GM10266 (cell line): ENCODE measurements around the gene PCP4L1.
"Not testable (repeated sequence)": the region's sequence is repeated elsewhere in the genome, so short reads cannot be mapped to it uniquely, and the experiment has no call there.

ENCODE experiments used
- DNase-seq: peaks from one replicate; pipeline ENCODE4 v3.0.0; 2012; ENCODE audit errors: extremely low spot score
- CTCF ChIP-seq: IDR thresholded peaks from 2 replicates; pipeline ENCODE4 v1.5.1; 2012; ENCODE audit warnings: mild to moderate bottlenecking, low read depth; ENCODE audit not compliant: control insufficient read depth, insufficient read depth; ENCODE audit errors: missing control alignments

PCP4L1 gene

GRCh38 chr1:161218301-161219077 is 40.1 kb upstream of the PCP4L1 start:
- no peak for DNase-seq
- TF ChIP-seq CTCF: no peak

GRCh38 chr1:161219078-161219892 is 39.3 kb upstream of the PCP4L1 start:
- no peak for TF ChIP-seq CTCF
- no peak for DNase-seq

- TF ChIP-seq CTCF: no peak
- DNase-seq: no peak
These were observed 38.5 kb upstream of the PCP4L1 start for GRCh38 chr1:161220002-161220401.

GRCh38 chr1:161222175-161223019 is 36.1 kb upstream of the PCP4L1 start:
- no peak for DNase-seq
- TF ChIP-seq CTCF: no peak

GRCh38 chr1:161223805-161224694 is 34.5 kb upstream of the PCP4L1 start:
- TF ChIP-seq CTCF: no peak

GRCh38 chr1:161224695-161225087 is 33.9 kb upstream of the PCP4L1 start:
- DNase-seq: not testable (repeated sequence)

More at GRCh38 chr1:161223805-161224694, 34.5 kb upstream of the PCP4L1 start:
- no peak for DNase-seq
